GDM1 (cell line): ENCODE measurements around the gene NEUROD2.

ENCODE experiments used
- DNase-seq: peaks from one replicate; lab custom pipeline; 2025; lab: John Stamatoyannopoulos, UW

Gene NEUROD2

GRCh38 chr17:39635614-39636176 lies 28.0 kb upstream of the NEUROD2 start:
- no peak for DNase-seq

DNA sequence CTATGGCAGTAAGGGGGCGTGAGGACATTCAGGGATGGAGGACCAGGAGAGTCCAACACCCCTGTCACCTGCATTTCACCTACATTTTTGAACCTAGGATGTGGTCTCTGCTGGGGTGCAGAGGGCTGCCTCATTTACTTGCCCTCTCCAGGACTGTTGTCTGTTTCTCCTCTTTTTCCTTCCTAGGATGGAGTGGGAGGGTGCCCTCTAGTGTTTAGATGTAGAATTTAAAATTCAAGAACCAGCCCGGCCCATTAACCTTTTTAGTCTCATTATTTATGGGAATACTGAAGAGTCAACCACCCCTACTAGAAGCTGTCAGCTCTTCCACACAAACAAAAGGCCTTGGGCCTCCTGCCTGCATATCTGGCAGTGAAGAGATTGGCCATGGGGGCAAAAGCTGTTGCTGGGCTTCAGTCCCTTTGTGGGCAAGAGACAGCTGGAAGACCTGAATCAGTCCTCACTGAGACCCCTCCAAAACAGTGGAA lies 26.7 kb upstream of the NEUROD2 start:
- peak; percentile 12 for DNase-seq

DNA sequence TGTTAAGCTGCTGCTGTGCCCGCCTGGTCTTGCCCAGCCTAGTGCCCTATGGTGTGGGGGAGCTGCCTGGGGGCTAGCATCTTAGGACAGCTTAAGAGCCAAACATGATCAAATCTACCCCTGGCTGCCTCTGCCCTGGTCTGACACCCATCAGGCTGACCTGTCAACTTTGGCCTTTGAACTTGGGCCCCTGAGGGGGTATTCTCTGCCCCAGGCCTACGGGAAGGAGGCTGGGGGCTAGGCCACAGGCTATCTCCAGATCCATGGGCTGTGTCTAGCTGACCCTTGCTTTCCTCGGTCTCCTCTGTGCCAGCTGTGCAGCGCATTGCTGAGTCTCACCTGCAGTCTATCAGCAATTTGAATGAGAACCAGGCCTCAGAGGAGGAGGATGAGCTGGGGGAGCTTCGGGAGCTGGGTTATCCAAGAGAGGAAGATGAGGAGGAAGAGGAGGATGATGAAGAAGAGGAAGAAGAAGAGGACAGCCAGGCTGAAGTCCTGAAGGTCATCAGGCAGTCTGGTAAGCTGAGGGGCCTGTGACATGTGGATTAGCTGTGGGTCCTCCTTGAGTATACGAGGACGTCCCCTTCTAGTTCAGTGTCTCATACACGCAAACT lies 26.0 kb upstream of the NEUROD2 start:
- DNase-seq, result no peak

DNA sequence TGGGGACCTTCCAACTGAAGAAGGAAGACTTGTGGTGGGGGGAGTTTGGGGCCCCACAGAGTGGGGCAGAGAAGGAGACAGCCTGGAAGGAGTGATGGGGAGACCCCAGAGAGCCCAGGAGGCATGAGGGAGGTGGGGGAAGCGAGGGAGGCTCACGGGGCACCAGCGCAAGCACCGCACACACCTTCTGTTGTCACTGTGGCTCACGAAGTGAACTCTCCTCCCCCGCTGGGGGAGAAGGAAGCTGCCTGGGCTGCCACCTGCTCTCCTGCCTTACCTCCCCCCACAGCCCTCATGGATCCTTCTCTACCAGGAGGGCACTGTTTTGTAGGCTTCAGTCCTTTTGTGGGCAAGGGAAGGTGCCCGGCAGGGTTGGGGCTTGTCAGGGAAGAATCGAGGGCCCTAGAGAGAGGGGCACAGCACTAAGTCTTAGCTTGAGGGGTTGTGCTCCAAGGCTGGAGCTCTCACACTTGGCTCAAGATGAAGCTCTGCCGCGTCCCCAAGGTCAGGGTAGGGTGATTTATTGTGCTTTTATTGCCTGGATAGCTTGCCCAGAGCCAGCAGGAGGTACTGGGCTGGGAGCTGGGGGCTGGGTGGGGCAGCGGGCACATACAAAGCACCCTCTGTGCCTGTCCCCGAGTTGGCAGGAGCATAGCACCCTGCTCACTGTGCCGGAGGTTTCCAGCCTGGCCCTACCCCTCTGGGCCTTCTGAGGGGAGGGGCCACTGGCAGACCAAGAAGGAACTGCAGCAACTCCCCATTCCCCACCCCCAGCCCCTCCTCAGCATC lies 24.6 kb upstream of the NEUROD2 start:
- no peak for DNase-seq

GRCh38 chr17:39631403-39631802 lies 23.7 kb upstream of the NEUROD2 start:
- DNase-seq, result no peak

- no peak for DNase-seq
Measured at GRCh38 chr17:39629898-39630297, 22.2 kb upstream of the NEUROD2 start.

- no peak for DNase-seq
Measured at GRCh38 chr17:39629494-39629880, 21.8 kb upstream of the NEUROD2 start.

DNA sequence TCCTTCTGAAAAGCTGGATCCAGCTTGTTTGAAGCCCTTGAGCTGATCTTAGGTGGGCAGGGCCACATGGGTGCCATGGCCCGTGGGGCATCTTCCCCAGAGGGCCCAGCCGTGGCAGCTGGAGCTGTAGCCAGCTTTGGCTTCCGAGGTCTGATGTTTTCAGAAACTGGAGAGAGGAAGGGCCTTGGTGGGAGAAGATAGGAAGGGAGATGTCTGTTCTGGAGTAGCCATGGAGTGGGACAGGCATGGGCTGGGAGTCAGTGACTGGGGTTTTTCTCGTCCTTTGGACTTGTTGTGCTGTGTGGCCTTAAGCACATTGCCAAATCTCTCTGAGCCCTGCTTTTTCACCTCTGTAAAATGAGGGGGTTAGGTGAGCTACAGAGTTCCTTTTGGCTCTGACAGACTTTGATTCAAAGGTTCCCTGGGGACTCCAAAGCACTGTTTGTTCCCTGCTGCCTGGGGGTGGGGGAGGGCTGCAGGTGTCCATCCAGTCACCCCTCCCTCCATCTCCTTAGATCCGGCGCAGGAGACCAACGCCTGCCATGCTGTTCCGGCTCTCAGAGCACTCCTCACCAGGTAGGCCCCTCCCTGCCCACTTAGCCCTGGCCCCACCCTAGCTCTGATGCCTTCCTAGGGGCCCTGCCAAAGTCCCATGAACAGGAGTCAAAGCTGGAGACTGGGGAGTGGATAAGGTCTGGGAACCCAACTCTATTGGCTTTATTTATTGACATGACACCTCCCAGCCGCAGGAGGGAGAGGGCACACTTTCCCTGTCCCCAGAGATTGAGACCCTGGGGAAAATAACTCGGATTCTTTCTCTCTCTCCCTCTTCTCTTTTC lies 21.2 kb upstream of the NEUROD2 start:
- DNase-seq, result no peak

DNA sequence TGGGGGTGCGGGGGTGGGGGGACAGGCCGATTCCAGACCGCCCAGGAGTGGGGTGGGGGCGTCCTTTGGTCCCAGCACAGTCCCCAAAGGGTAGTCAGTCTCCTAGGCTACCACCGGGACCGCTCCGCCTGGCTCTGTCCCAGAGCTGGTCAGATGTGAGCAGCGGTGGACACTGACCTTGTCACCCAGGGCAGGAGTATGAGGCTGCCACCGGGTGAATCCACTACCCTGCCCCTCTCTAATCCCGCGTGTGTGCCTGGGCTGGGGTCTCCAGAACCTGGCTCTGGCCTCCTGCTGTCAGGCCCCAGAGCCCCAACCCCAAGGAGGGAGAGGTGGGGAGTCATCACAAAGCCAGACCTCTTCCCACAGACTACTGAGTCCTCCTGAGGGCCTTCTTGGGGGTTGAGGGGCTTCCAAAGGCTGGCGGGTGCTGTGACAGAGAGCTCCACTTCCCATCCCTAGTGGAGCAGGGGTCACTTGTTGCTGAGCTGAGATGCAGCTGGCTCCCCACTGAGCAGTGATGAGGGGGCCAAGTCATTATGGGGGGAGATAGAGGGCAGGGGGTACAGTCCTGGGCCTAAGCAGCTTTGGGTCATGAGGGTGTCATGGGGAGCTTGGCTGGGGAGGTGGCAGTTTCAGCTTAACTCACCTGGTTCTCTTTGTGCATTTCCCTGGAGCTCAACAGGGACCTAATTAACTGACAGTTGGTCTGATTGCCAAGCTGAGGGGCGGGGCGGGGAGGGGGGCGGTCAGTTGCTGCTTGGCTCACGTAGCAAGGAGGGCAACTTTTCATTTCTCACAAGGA lies 20.2 kb upstream of the NEUROD2 start:
- DNase-seq, result no peak

DNA sequence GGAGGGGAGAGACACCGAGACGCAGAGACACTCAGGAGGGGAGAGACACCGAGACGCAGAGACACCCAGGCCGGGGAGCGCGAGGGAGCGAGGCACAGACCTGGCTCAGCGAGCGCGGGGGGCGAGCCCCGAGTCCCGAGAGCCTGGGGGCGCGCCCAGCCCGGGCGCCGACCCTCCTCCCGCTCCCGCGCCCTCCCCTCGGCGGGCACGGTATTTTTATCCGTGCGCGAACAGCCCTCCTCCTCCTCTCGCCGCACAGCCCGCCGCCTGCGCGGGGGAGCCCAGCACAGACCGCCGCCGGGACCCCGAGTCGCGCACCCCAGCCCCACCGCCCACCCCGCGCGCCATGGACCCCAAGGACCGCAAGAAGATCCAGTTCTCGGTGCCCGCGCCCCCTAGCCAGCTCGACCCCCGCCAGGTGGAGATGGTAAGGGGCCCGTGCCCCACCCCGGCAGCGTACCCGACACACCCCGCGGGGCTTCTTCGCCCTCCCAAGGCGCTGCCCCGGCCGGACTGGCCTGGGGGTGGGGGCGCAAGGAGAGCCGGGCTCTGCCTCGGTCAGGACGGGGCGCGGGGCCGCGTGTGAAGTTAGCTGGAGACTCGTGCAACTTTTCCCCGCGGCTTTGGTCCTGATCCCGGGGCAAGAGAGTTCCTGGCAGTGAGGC lies 19.5 kb upstream of the NEUROD2 start:
- no peak for DNase-seq

- no peak for DNase-seq
Measured at GRCh38 chr17:39626171-39627046, 18.7 kb upstream of the NEUROD2 start, which contains the start of gene PPP1R1B. Gene PPP1R1B, plus strand, starts transcription at chr17:39626952. Its CDS starts 441 bp downstream, at chr17:39627393.

DNA sequence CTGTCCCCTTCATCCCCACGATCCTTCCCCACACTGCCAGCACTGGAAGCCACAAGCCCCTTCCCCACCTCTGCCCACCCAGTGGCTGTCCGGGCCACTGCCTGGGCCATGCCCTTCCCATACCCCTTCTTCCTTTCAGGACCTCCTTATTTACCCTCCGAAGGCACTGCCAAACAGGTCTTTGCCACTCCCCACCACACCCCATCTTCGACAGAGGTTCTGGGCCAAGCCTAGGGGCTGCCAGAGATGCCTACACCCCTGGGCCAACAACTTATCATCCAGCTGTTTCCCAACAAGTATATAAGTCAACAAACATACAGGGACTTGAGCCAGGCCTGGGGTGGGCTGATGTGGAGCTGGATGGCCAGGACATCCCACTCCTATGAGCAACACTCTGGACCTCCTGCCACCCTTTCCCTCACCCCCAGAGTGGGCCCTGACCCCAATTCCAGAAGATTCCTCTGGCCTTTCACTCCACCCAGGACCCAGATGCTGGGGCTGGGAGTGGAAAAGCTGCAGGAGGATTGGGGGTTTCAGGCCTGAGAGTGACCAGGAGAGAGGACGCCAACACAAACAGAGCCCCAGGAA lies 17.6 kb upstream of the NEUROD2 start:
- no peak for DNase-seq

GRCh38 chr17:39624313-39624712 lies 16.6 kb upstream of the NEUROD2 start:
- no peak for DNase-seq

- DNase-seq, result peak; percentile 54
Measured at GRCh38 chr17:39623356-39623950, 15.7 kb upstream of the NEUROD2 start.

GRCh38 chr17:39622380-39623006 lies 14.8 kb upstream of the NEUROD2 start:
- DNase-seq, result no peak

DNA sequence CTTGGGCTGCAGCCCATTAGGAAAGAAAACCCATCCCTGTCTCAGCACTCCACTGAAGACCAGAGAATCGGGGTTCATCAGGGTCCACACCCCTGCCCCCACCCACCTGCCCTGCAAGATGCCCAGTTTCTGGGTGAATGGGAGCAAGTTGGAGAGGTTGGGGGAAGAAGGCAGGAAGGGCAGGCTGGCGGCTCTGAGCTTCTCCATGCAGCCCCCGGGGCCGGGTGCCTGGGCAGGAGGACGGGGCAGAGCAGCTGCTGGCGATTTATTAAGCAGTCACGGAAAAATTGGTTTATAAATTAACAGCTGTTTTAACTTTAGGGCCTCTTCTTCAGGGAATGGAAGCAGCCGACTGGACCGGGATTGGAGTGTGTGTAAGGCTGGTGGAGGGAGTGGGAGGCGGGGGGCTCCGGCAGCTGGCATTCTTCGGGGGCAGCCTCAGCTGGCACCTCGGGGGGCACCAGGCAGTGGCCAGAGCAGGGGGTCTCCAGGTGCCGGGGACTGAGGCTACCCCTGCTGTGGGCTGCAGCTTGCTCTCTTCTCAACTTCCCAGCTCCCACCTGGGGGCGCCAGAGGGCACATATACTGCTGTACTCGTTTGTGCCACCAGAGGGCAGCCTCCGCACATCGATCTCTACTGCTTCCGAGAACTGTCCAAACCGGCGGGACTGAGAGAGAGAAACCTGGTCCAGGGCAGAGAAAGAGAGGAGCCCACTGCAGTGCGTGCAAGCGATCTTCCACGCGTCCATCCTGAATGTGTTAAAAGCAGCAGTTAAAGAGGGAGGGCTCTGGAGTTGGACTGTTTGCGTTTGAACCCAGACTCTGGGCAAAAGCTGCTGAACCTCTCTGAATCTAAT lies 14.0 kb upstream of the NEUROD2 start:
- peak; percentile 74 for DNase-seq

DNA sequence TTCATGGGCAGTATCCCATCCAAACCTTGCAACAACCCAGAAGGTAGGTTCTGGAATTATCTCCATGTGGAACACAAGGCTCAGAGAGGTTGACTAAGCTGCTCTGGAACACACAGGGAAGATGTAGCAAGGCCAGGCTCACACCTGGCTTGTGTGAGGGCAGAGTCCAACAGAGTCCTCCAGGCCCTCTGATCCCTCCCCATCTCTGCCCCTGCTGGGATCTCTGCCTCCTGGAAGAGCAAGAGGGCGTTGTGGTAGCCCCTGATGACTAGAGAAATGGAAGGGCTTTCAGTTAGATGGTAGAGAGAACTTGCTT lies 12.0 kb upstream of the NEUROD2 start:
- DNase-seq, result no peak
